OCI-LY3 (cell line): Measurements from ENCODE around the gene COPG1.

Experiments used
- H2AFZ ChIP-seq: fragments of 200-600, 300-600 bp; shearing (Covaris generic); 2 replicates; pipeline ENCODE4 v1.6.0; 2014; ENCODE audit warnings: antibody characterized with exemption, low read depth, low read length
- H3K27ac ChIP-seq: fragments of 200-600, 300-600 bp; sonication (generic); 2 replicates; pipeline ENCODE4 v1.5.1; 2014; ENCODE audit warnings: mild to moderate bottlenecking, low read length, moderate library complexity, mixed read lengths
- H3K27me3 ChIP-seq: fragments of 200-600, 300-600 bp; sonication (generic); 2 replicates; pipeline ENCODE4 v1.6.1; 2014; ENCODE audit warnings: low read depth, low read length, mixed read lengths
- H3K36me3 ChIP-seq: fragments of 200-600, 300-600 bp; sonication (generic); replicated peaks from 2 replicates; pipeline ENCODE3; 2014; ENCODE audit warnings: low read depth, low read length, mixed read lengths
- H3K4me1 ChIP-seq: fragments of 300-600, 200-600 bp; sonication (generic); 2 replicates; pipeline ENCODE4 v1.6.1; 2014; ENCODE audit warnings: low read length, mixed read lengths
- H3K4me2 ChIP-seq: fragments of 200-600, 300-600 bp; sonication (generic); 2 replicates; pipeline ENCODE4 v1.6.1; 2014; ENCODE audit warnings: low read length, mixed read lengths
- H3K4me3 ChIP-seq: fragments of 300-600, 200-600 bp; sonication (generic); 2 replicates; pipeline ENCODE4 v1.5.1; 2014; ENCODE audit warnings: antibody characterized with exemption, mild to moderate bottlenecking, low read length, moderate library complexity
- H3K79me2 ChIP-seq: fragments of 300-600, 200-600 bp; shearing (Covaris generic); 2 replicates; pipeline ENCODE4 v1.6.1; 2014; ENCODE audit warnings: mild to moderate bottlenecking, low read length, mixed read lengths
- H3K9ac ChIP-seq: fragments of 300-600, 200-600 bp; shearing (Covaris generic); 2 replicates; pipeline ENCODE4 v1.6.0; 2014; ENCODE audit warnings: mild to moderate bottlenecking, low read length, moderate library complexity
- H3K9me3 ChIP-seq: fragments of 200-600, 300-600 bp; shearing (Covaris generic); 2 replicates; pipeline ENCODE4 v1.6.1; 2014; ENCODE audit warnings: low read length, mixed read lengths; ENCODE audit not compliant: insufficient read depth
- H4K20me1 ChIP-seq: fragments of 200-600, 300-600 bp; sonication (generic); 2 replicates; pipeline ENCODE4 v1.6.1; 2016; ENCODE audit warnings: low read length, mixed read lengths; ENCODE audit not compliant: insufficient read depth
- CTCF ChIP-seq: fragments of 200-600, 300-600 bp; sonication (generic); IDR thresholded peaks from 2 replicates; pipeline ENCODE4 v1.5.1; 2014; ENCODE audit warnings: antibody characterized with exemption, low read length, low read depth
- EZH2phosphoT487 ChIP-seq: fragments of 200-600 bp; shearing (Covaris generic); IDR thresholded peaks from 2 replicates; pipeline ENCODE4 v1.6.1; 2018; ENCODE audit warnings: antibody characterized with exemption, mixed run types, low read depth

COPG1 gene

GRCh38 chr3:129316248-129317013 is 67.0 kb downstream of the COPG1 start:
- TF ChIP-seq EZH2phosphoT487: no peak
- peak; percentile 79 for TF ChIP-seq CTCF
- Histone ChIP-seq H3K27ac (no peak overlapping the region), H2AFZ (peak overlapping the region; percentile 91), H3K4me1 (no peaks in the 10 kb centered on the region; the same call in 1 of the 2 replicates), H3K9ac (peak overlapping the region; percentile 64), H3K4me3 (peak overlapping the region; percentile 92), H4K20me1 (no peaks in the 10 kb centered on the region; the same call in 1 of the 2 replicates), H3K79me2 (no peaks in the 10 kb centered on the region), H3K4me2 (peak overlapping the region; percentile 75), H3K27me3 (peaks cover 42% of the 10 kb centered on the region), H3K36me3 (no peaks in the 10 kb centered on the region), H3K9me3 (no peaks in the 10 kb centered on the region)

- Histone ChIP-seq H3K4me1 (no peaks in the 10 kb centered on the region; the same call in 1 of the 2 replicates), H4K20me1 (no peaks in the 10 kb centered on the region; the same call in 1 of the 2 replicates), H3K27me3 (peaks cover 40% of the 10 kb centered on the region), H2AFZ (no peak overlapping the region), H3K27ac (no peak overlapping the region), H3K79me2 (no peaks in the 10 kb centered on the region), H3K9me3 (no peaks in the 10 kb centered on the region), H3K9ac (no peak overlapping the region), H3K4me2 (peak overlapping the region; percentile 75), H3K4me3 (peak overlapping the region; percentile 92), H3K36me3 (no peaks in the 10 kb centered on the region)
- no peak for TF ChIP-seq CTCF
- no peak for TF ChIP-seq EZH2phosphoT487
Observed at GRCh38 chr3:129317014-129317771, 67.8 kb downstream of the COPG1 start.

DNA sequence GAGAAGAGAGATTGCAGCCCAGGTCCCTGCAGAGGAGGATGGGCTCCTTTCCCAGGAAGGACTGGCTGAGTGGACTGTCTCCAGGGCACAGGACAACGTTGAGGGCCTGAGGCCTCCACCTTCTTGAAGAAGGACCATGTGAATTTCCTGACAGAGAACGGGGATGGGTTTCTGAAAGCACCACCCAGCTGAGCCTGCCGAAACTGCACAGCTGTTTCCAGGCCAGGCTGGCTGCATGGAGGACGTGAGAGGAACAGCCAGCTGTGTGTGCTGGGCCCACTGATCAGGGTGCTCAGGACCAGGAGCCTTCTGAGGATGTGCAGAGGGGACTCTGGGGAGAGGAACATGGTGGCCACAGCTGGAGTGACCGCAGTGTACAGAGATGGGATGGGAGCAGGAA is 68.4 kb downstream of the COPG1 start:
- H3K4me1 ChIP-seq: no peaks in the 10 kb centered on the region; the same call in 1 of the 2 replicates
- no peak overlapping the region for H2AFZ ChIP-seq
- H3K79me2 ChIP-seq: no peaks in the 10 kb centered on the region
- H3K9ac ChIP-seq: no peak overlapping the region
- H3K4me3 ChIP-seq: no peak overlapping the region
- no peak for TF ChIP-seq EZH2phosphoT487
- no peak for TF ChIP-seq CTCF
- no peaks in the 10 kb centered on the region for H3K36me3 ChIP-seq
- H3K27ac ChIP-seq: no peak overlapping the region
- H3K9me3 ChIP-seq: no peaks in the 10 kb centered on the region
- H3K27me3 ChIP-seq: peaks cover 39% of the 10 kb centered on the region
- H4K20me1 ChIP-seq: no peaks in the 10 kb centered on the region; the same call in 1 of the 2 replicates
- H3K4me2 ChIP-seq: no peak overlapping the region

DNA sequence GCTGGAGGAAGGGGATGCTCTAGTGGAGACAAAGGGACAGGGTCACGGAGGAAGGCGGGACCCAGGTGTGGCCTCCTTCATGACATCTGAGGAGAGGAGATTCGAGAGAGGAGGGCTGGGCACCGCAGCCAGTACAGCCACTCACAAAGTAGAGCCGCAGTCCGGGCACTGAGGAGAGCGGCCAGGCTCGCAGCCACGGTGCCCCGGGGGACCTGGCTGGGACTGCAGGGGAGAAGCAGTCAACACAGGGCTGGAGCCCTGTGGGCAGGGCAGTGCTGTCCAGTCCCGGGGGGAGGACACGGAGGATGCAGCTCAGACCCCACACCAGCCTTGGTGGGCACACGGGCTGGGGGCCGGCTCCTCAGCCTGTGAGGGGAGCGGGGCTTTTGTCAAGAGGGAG is 69.5 kb downstream of the COPG1 start:
- no peak overlapping the region for H3K27ac ChIP-seq
- H3K36me3 ChIP-seq: no peaks in the 10 kb centered on the region
- no peak overlapping the region for H3K4me2 ChIP-seq
- H3K4me1 ChIP-seq: peaks cover 4% of the 10 kb centered on the region; the same call in 1 of the 2 replicates
- no peak overlapping the region for H3K9ac ChIP-seq
- TF ChIP-seq EZH2phosphoT487 (no peak), CTCF (no peak)
- peaks cover 39% of the 10 kb centered on the region for H3K27me3 ChIP-seq
- H2AFZ ChIP-seq: no peak overlapping the region
- no peak overlapping the region for H3K4me3 ChIP-seq
- H3K79me2 ChIP-seq: no peaks in the 10 kb centered on the region
- H4K20me1 ChIP-seq: no peaks in the 10 kb centered on the region; the same call in 1 of the 2 replicates
- H3K9me3 ChIP-seq: no peaks in the 10 kb centered on the region
